Hematopoietic multipotent progenitor cell treated with erythropoietin and hydrocortisone succinate and interleukin-3 and kit ligand, for 15 days (in vitro differentiated cells): Measurements from ENCODE around the gene MC5R.
"Not testable (repeated sequence)": the region's sequence is repeated elsewhere in the genome, so short reads cannot be mapped to it uniquely, and the experiment has no call there.

Experiments used
- DNase-seq: peaks from one replicate; pipeline ENCODE4 v3.0.0-alpha.2; 2015; ENCODE audit warnings: low spot score

MC5R gene

GRCh38 chr18:13849791-13850190 lies 25.8 kb downstream of the MC5R start:
- DNase-seq, result no peak

GRCh38 chr18:13862898-13863297 lies 38.9 kb downstream of the MC5R start:
- DNase-seq, result not testable (repeated sequence)

GRCh38 chr18:13868501-13869271 lies 44.7 kb downstream of the MC5R start:
- DNase-seq, result no peak

GRCh38 chr18:13871701-13872100 lies 47.8 kb downstream of the MC5R start:
- DNase-seq, result no peak

GRCh38 chr18:13872373-13872772 lies 48.4 kb downstream of the MC5R start:
- no peak for DNase-seq

- no peak for DNase-seq
Observed at GRCh38 chr18:13872932-13873331, 49.0 kb downstream of the MC5R start.

- DNase-seq, result no peak
Observed at GRCh38 chr18:13874558-13874957, 50.6 kb downstream of the MC5R start.
